ENCODE data around the gene CTIF.
"Not testable (repeated sequence)": the region's sequence is repeated elsewhere in the genome, so short reads cannot be mapped to it uniquely, and the experiment has no call there.

The CTIF gene

DNA sequence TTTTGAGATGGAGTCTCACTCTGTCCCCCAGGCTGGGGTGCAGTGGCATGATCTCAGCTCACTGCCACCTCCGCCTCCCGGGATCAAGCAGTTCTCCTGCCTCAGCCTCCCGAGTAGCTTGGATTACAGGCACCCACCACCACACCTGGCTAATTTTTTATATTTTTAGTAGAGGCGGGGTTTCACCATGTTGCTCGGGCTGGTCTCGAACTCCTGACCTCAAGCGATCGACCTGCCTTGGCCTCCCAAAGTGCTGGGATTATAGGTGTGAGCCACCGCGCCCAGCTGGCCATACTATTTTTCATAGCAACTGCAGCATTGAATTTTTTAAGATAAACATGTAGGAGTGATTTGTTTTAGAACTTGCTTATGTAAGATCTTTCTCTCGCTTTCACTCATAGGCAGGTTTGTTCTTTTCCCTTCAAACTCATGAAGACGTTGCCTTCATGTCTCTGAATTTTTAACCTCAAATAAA, 273.2 kb downstream of the CTIF start:
- not testable (repeated sequence) for DNase-seq

GRCh38 chr18:48813321-48813720, 274.5 kb downstream of the CTIF start:
- DNase-seq, result no peak

DNA sequence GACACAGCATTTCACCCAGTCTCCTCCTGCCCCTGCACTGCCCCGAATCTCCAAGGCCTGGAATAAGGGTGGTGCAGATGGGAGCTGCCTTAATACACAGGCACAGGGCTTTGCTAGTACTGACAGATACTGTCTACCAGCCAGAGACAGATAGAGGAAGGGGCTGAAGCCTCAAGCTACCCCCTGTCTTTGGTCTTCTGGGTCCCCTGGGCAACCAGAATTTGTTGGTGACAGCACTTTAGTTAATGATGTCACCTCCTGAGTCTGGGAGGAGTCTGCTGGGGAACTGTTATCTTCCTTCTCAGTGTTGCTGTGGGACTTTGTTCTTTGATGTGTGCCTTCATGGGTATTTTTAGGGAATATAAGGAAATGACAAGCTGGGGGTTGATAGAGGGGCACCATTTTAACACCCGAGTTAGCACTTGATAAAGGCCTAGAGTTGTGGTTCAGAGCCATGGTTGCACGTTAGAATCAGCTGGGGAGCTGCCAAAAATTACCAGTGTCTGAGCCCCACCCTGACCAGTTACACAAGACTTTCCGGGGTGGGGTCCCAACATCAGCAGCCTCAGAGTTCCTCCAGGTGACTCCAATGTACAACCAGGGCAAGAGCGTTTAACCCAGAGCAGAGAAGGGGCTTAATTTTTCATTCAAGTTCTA, 275.1 kb downstream of the CTIF start:
- no peak for DNase-seq

GRCh38 chr18:48814490-48815178, 275.8 kb downstream of the CTIF start:
- no peak for DNase-seq

GRCh38 chr18:48815179-48815515, 276.3 kb downstream of the CTIF start:
- DNase-seq, result no peak

- DNase-seq, result no peak
These were observed 276.9 kb downstream of the CTIF start for GRCh38 chr18:48815581-48816324.

- DNase-seq, result no peak
These were observed 277.7 kb downstream of the CTIF start for GRCh38 chr18:48816554-48816953.

DNA sequence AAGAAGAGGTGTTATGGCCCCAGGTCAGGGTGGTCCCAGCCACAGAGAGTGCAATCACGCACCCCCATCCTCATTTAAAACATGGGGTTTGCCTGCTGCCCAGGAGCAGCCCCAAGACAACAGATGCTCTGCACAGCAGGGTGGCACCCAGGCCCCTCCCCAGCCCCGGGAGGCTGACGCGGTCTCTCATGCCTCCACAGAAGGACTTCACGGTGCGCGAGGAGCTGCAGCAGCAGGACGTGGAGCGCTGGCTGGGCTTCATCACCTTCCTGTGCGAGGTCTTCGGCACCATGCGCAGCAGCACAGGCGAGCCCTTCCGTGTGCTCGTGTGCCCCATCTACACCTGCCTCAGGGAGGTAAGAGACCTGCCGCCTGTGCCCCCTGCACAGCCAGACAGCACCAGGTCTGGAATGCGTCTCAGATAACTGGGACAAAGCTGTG, 278.2 kb downstream of the CTIF start:
- DNase-seq, result no peak

- DNase-seq, result no peak
These were observed 279.8 kb downstream of the CTIF start for GRCh38 chr18:48818329-48819254.

GRCh38 chr18:48819276-48819675, 280.4 kb downstream of the CTIF start:
- no peak for DNase-seq

GRCh38 chr18:48819781-48820482, 281.1 kb downstream of the CTIF start:
- no peak for DNase-seq

GRCh38 chr18:48820483-48821250, 281.8 kb downstream of the CTIF start:
- no peak for DNase-seq

DNA sequence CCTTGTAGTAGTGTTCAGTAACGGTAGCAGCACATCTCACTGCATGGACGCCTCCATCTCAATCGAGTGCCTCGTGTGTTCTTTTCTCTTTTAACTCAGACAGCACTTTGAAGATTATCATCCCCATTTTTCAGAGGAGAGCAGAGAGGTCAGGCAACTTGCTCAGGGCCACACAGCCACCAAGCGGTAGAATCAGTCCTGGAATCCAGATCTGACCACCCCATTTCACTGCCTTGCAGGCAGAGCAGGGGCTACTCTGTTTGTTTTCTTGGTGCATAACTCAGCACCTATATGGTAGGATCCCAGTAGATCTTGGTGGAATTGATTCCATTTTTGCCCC, 282.4 kb downstream of the CTIF start:
- no peak for DNase-seq

DNA sequence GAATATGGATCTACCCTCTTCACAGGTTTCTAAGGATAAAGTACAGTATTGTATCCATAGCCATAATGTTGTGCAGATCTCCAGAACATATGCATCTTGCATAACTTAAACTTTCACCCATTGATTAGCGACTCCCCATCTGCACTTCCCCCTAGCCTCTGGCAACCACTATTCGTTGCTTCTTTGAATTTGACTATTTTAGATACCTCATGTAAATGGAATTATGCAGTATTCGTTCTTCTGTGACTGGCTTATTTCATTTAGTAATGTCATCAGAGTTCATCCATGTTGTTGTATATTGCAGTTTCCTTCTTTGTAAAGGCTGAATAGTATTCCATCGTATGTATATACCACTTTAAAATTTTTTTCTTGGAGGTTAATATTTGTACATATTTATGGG, 283.0 kb downstream of the CTIF start:
- no peak for DNase-seq

GRCh38 chr18:48824231-48824970, 285.6 kb downstream of the CTIF start:
- no peak for DNase-seq

- DNase-seq, result peak; percentile 37
These were observed 286.4 kb downstream of the CTIF start for GRCh38 chr18:48825101-48825745.

GRCh38 chr18:48826271-48826670, 287.4 kb downstream of the CTIF start:
- DNase-seq, result no peak

GRCh38 chr18:48826806-48827205, 288.0 kb downstream of the CTIF start:
- no peak for DNase-seq

- peak; percentile 38 for DNase-seq
These were observed 288.7 kb downstream of the CTIF start for GRCh38 chr18:48827291-48828193.

Measured in amniotic stem cell (primary cell).